B cell (primary cell): ENCODE measurements around the gene TMBIM1. TPM values are rescaled to one million over a fixed set of nuclear protein-coding genes. Genes with fewer than 3 reads are reported as not detected.

Experiments used
- ATAC-seq: fragments of 200-7000 bp; cut with Tn5 transposase; one replicate; pipeline ENCODE4 v1.10.0; 2021; ENCODE audit warnings: low read depth, mild to moderate bottlenecking, moderate number of reproducible peaks, moderate library complexity
- CTCF ChIA-PET: fragments of 350-600 bp; sonication (Branson Sonifier 250); formaldehyde crosslinking; loops from one replicate; lab custom pipeline; 2021; ENCODE audit warnings: antibody characterized with exemption, inconsistent platforms; lab: Charles Lee
- POLR2A ChIA-PET: fragments of 350-600 bp; sonication (Branson Sonifier 250); formaldehyde crosslinking; loops from one replicate; lab custom pipeline; 2021; ENCODE audit warnings: antibody characterized with exemption; lab: Charles Lee
- DNase-seq: peaks from one replicate; pipeline ENCODE4 v3.0.0; 2013
- H2AFZ ChIP-seq: 2 replicates; pipeline ENCODE4 v1.6.1; 2012; ENCODE audit warnings: mild to moderate bottlenecking, low read depth, low read length; ENCODE audit not compliant: insufficient read depth, poor library complexity, severe bottlenecking
- H3K27ac ChIP-seq, 2 donors: 1 replicate in 1 of 2; 2 replicates in 1 of 2; pipeline ENCODE4 v1.5.1; 2012 to 2013; ENCODE audit warnings: low read length in 2 of 2, mild to moderate bottlenecking in 2 of 2, moderate library complexity in 1 of 2
- H3K27me3 ChIP-seq, 4 experiments: fragments of 200-600 bp in 1 of 4; sonication (generic) in 1 of 4; replicated peaks in 1 of 4; 1 replicate in 2 of 4; 2 replicates in 2 of 4; pipeline versions ENCODE4 v1.6.1 to v1.7.0; 2013 to 2016; ENCODE audit warnings: low read length in 3 of 4, mild to moderate bottlenecking in 2 of 4, mixed read lengths in 1 of 4, moderate library complexity in 1 of 4; ENCODE audit not compliant: insufficient read depth in 4 of 4, control insufficient read depth in 3 of 4; ENCODE audit errors: control extremely low read depth in 1 of 4
- H3K36me3 ChIP-seq, 2 experiments: replicated peaks in 1 of 2; 1 replicate in 1 of 2; 2 replicates in 1 of 2; pipeline versions ENCODE4 v1.6.1 to v1.7.1; 2013; ENCODE audit warnings: low read length in 1 of 2; ENCODE audit not compliant: insufficient read depth in 2 of 2, control insufficient read depth in 1 of 2; ENCODE audit errors: control extremely low read depth in 1 of 2, extremely low read depth in 1 of 2
- H3K4me1 ChIP-seq, 2 donors: fragments of 200-600 bp in 1 of 2; sonication (generic) in 1 of 2; 1 replicate in 1 of 2; 2 replicates in 1 of 2; pipeline versions ENCODE4 v1.5.1 to v1.6.1; 2013 to 2017; ENCODE audit warnings: low read length in 2 of 2; ENCODE audit not compliant: control insufficient read depth in 2 of 2, insufficient read depth in 2 of 2
- H3K4me2 ChIP-seq: replicated peaks from 2 replicates; pipeline ENCODE3; 2012; ENCODE audit warnings: mild to moderate bottlenecking, low read depth, low read length; ENCODE audit not compliant: poor library complexity, severe bottlenecking
- H3K4me3 ChIP-seq, 5 experiments: fragments of 200-600 bp in 1 of 5; sonication (generic) in 1 of 5; 1 replicate in 3 of 5; 2 replicates in 2 of 5; pipeline versions ENCODE4 v1.5.1 to v1.7.0; 2011 to 2016; ENCODE audit warnings: low read length in 4 of 5, mild to moderate bottlenecking in 4 of 5, low read depth in 2 of 5, control low read depth in 1 of 5, moderate library complexity in 1 of 5; ENCODE audit not compliant: insufficient read depth in 1 of 5; ENCODE audit errors: control extremely low read depth in 1 of 5, extremely low read depth in 1 of 5
- H3K79me2 ChIP-seq: fragments of 200-600 bp; sonication (generic); one replicate; pipeline ENCODE4 v1.6.0; 2016; ENCODE audit warnings: low read length; ENCODE audit not compliant: control insufficient read depth, insufficient read depth
- H3K9ac ChIP-seq: fragments of 200-600 bp; sonication (generic); 2 replicates; pipeline ENCODE4 v1.6.1; 2017; ENCODE audit warnings: mild to moderate bottlenecking, low read length, moderate library complexity
- H3K9me3 ChIP-seq, 3 donors: one replicate each; pipeline versions ENCODE4 v1.6.1 to v1.7.1; 2013; ENCODE audit warnings: low read length in 2 of 3; ENCODE audit not compliant: control insufficient read depth in 2 of 3, insufficient read depth in 1 of 3; ENCODE audit errors: control extremely low read depth in 1 of 3
- H4K20me1 ChIP-seq: 2 replicates; pipeline ENCODE4 v1.6.0; 2012; ENCODE audit warnings: mild to moderate bottlenecking, low read length; ENCODE audit not compliant: insufficient read depth, control insufficient read depth, poor library complexity, severe bottlenecking
- H3K27ac Mint-ChIP-seq: one replicate; pipeline ENCODE4 v1.8.0; 2021; ENCODE audit warnings: mixed read lengths
- H3K27me3 Mint-ChIP-seq: one replicate; pipeline ENCODE4 v1.8.0; 2021; ENCODE audit warnings: mixed read lengths
- H3K4me1 Mint-ChIP-seq: one replicate; pipeline ENCODE4 v1.8.0; 2021; ENCODE audit warnings: mixed read lengths
- H3K4me3 Mint-ChIP-seq: one replicate; pipeline ENCODE4 v1.8.0; 2021; ENCODE audit warnings: mixed read lengths
- H3K9me3 Mint-ChIP-seq: one replicate; pipeline ENCODE4 v1.8.0; 2022; ENCODE audit warnings: mixed read lengths; ENCODE audit not compliant: insufficient read depth
- CTCF ChIP-seq: fragments of 200-600 bp; IDR thresholded peaks from one replicate; pipeline ENCODE4 v1.8.0; 2022; ENCODE audit warnings: antibody characterized with exemption, mild to moderate bottlenecking
- EZH2 ChIP-seq: IDR thresholded peaks from 2 replicates; pipeline ENCODE4 v1.6.1; 2012; ENCODE audit warnings: borderline replicate concordance, low read depth, mild to moderate bottlenecking, moderate library complexity, low read length; ENCODE audit not compliant: insufficient read depth, poor library complexity, severe bottlenecking
- WGBS: methylation state at CpG from one replicate; pipeline ENCODE4 v1.1.5; 2013; ENCODE audit warnings: missing lambda C conversion rate; ENCODE audit not compliant: insufficient coverage; 5-methylcytosine and 5-hydroxymethylcytosine counted together
- intact Hi-C: fragments of 100-400 bp; cut with micrococcal nuclease; formaldehyde crosslinking; loops from one replicate; pipeline ENCODE4 v1.10.0; 2022
- polyA plus RNA-seq: library from polyadenylated mRNA; depleted of rRNA; stranded (reverse); fragments of >200 nt; gene quantifications from 2 replicates; pipeline ENCODE4 v1.2.3, GENCODE V29; 2012
- total RNA-seq, 2 donors: library from RNA; stranded (reverse); fragments of 120-200 nt in 1 of 2; gene quantifications; 1 replicate in 1 of 2; 2 replicates in 1 of 2; pipeline versions ENCODE4 v1.2.3 to v1.2.4, GENCODE V29; 2013 to 2022

The TMBIM1 gene
- total and polyA plus RNA-seq, 2 donors (not counting 1 experiment from before 2014, with no cell fraction given) = 68.7 to 137 TPM

- Histone ChIP-seq H3K79me2 (no peaks in the 10 kb centered on the region), H3K4me2 (peak overlapping the region; percentile 56), H2AFZ (peak overlapping the region; percentile 61), H4K20me1 (no peaks in the 10 kb centered on the region), H3K4me1 (peaks cover 24 to 38% of the 10 kb centered on the region in 2 donors), H3K4me3 (no peak overlapping the region), H3K9me3 (peaks cover 0 to 4% (median 0%) of the 10 kb centered on the region in 3 donors), H3K27ac (peak overlapping the region; percentile 4 to 41), H3K36me3 (no peaks in the 10 kb centered on the region), H3K27me3 (no peaks in the 10 kb centered on the region), H3K9ac (peak overlapping the region; percentile 29)
- DNase-seq (peak; percentile 62), ATAC-seq (peak; percentile 62)
- peak overlapping the region; percentile 68 for H3K4me3 Mint-ChIP-seq
- H3K27ac Mint-ChIP-seq = peak overlapping the region; percentile 84
- CTCF ChIA-PET = interaction anchor here (1.0 to 3.5 kb wide), 5 partner anchors 26 to 57 kb away, joined by 3 to 14 read pairs (median 5); partner anchors contain the start of gene CATIP
- H3K4me1 Mint-ChIP-seq = peaks cover 51% of the 10 kb centered on the region
- POLR2A ChIA-PET = interaction anchor here (0.5 to 1.1 kb wide), 3 partner anchors 29 to 58 kb away, joined by 3 to 10 read pairs (median 3); no protein-coding TSS in a partner anchor
- intact Hi-C loops = no loop called here
- H3K9me3 Mint-ChIP-seq = no peaks in the 10 kb centered on the region
- WGBS = 21% methylated on average over 7 of the region's 8 CpGs
- no peak for TF ChIP-seq EZH2
- no peak for TF ChIP-seq CTCF
- H3K27me3 Mint-ChIP-seq = peaks cover 3% of the 10 kb centered on the region
These were observed 37.7 kb upstream of the TMBIM1 start for GRCh38 chr2:218329826-218330593.
